Stimulated activated CD8-positive, alpha-beta memory T cell treated with anti-CD3 and anti-CD28 coated beads, Interleukin-4, amount 100 ng/mL, for 48 hours (primary cell): ENCODE data around the gene OR52E5.

Experiments
- DNase-seq: peaks from one replicate; pipeline ENCODE4 v3.0.0-alpha.2; 2020

The OR52E5 gene

DNA sequence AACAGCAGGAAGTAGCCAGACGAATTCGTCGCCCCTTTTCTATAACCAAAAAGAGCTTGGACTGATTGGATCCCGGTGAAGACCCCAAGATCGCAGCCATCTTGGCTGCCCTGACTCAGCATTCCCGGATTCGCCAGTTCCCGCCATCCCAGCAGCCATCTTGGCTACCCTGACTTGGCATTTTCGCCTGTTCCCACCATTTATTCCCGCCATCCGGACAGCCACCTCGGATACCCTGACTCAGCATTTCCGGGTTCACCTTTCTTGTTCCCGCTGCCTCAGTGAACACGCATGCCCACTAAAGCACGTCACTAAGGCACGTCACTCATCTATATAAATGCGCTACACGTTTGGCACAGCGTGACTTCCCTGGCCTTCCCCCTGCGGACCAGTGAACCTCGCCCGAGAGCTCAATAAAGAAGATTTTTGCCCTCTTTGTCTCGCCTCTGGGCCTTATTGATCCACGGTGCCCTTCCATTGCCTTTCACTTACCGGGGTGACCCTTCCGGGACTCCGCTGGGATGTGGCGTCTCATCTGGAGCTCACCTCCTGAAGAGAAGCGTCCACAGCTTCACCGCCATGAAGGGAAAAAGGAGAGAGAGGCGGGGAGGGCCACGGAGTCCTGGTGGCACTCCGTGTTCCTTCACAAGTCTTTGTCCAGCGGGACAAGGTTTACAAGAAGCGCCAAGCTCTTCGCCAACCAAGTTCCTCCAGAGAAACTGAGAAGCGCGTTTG is 45.0 kb downstream of the OR52E5 start:
- DNase-seq, result no peak

DNA sequence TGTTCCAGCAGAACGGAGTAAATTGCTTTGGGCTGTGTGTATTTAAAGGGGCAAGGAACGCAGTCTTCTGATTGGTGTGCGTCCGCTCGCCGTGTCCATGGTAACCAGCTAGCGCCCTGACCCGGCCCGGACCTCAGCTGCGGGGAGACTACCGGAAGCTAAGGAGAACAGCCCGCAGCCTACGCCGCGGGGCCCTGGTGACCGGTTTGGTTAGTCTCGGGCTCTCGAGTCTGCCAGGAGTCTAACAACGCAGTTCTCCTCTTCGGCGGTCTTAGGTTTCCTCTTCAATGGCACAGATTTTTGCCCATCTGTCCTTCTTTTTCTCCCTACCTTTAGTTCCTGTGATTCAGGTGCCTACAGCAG is 45.6 kb downstream of the OR52E5 start:
- DNase-seq, result no peak

- DNase-seq, result no peak
Observed at GRCh38 chr11:5940748-5941147, 47.7 kb downstream of the OR52E5 start.

- no peak for DNase-seq
Observed at GRCh38 chr11:5941951-5942350, 48.9 kb downstream of the OR52E5 start, which contains the start of gene OR56A3. Gene OR56A3 (plus strand): TSS chr11:5942251. CDS start chr11:5947347, 5,096 bp downstream.
